Dermis microvascular lymphatic vessel endothelial cell (primary cell): ENCODE results near the gene AGBL1. TPM values are rescaled to one million over a fixed set of nuclear protein-coding genes. Genes with fewer than 3 reads are reported as not detected.

Experiments used
- DNase-seq, 2 donors: peaks; one replicate each; pipeline versions ENCODE4 v3.0.0 to v3.0.0-alpha.2; 2010; ENCODE audit warnings: low read depth in 2 of 2
- total RNA-seq: library from RNA; depleted of rRNA; stranded (reverse); fragments of >200 nt; gene quantifications from 2 replicates; pipeline ENCODE4 v1.2.1, GENCODE V29; 2014

AGBL1 gene
- total RNA-seq, 1 donor from 2014 or later = not detected

DNA sequence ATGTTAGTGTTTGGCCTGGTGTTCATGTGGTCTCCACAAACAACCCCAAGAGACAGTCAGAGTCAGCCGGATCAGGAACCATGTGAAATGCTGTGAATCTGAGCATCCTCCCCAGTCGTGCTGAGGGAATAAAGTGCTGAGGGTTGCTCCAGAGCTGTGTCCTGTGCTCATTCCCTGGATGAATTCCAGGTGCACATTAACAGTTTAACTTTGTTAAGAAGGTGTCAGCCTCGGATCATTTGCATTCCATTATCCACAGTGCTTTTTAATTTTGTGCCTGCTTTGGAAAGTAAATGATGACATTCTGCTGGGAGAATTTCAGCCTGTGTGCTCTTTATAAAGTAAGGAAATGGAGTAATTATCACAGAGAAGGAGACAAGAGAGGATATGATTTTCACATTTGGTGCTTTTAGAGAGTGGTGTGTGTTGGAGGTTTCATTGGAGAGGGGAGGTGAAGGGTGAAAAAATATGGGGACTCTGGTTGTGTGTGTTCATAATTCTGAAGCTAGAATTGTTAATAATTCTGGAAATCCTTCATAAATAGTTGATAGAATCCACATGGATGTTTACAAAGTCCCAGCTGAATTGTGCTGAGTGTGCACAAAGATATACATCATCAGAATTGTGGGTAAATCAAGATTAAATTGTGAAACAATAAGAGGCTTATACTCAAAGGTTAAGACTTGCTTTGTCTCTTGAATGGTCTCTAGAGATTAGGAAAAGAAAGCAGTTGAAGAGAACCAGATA, 621.4 kb downstream of the AGBL1 start:
- DNase-seq = no peak

DNA sequence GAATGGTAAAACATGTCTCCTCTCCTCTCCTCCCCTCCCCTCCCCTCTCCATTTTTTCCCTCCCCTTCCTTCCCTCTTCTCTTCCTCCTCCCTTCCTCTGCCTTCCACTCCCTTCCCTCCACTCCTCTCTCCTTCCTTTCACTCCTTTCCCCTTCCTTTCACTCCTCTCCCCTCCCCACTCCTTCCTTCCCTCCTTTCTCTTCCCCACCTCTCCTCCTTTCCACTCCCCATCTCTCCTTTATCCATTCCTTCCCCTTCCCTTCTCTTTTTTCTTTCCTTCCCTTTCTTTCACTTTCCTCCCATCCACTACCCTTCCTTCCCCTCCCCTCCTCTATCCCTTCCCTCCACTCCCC, 621.9 kb downstream of the AGBL1 start:
- DNase-seq = no peak

DNA sequence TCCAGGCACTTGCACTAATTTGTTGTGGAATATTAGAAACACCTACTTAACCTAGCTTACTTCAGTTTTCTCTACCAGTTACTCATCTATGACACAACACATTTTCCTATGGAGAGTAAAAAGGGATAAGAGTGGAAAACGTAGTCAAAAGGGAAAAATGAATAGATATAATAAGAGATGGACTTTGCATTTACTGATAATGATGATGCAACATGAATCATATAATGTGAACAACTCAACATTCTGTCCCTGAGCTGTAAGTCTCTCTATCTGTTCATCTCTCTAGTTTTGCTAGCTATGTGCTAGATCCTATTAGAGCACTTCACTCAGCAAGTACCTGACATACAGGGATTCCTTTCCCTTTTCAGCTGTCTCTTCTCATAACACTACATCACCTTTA, 627.1 kb downstream of the AGBL1 start:
- DNase-seq = no peak

DNA sequence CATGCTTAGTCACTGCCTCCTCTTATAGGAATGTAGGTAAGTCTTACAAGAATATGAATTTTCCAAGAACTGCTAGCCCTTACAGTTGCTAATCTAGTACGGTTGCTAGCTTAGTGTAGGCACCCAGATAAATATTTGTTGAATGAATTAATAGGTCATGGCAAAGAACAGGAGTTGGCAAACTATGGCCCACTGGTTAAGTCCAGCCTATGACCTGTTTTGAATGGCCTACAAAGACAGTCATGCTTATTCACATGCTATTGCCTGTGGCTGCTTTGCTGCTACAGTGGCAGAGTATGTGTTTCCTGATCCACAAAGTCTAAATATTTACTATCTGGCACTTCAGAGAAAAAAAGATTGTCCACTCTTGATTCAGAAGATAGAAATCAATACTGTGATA, 631.8 kb downstream of the AGBL1 start:
- DNase-seq = no peak

DNA sequence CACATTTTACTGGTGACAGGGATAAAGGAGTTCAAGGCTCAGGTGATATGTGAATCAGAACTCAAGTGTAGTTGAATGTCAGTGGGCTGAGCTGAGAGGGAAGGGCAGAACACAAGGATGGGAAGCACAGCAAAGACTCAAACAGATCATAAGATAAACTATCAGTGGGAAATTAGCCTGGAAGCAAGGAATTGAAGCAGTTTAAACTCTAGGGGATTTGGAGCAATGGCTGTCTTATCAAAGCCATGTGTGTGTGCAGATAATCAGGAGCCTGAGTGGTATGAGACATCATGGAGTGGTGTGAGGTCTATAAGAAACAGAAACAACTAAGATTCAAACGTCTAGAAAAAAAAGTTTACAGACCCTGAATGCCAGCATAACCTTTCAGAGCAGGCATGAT, 634.6 kb downstream of the AGBL1 start:
- DNase-seq = no peak

DNA sequence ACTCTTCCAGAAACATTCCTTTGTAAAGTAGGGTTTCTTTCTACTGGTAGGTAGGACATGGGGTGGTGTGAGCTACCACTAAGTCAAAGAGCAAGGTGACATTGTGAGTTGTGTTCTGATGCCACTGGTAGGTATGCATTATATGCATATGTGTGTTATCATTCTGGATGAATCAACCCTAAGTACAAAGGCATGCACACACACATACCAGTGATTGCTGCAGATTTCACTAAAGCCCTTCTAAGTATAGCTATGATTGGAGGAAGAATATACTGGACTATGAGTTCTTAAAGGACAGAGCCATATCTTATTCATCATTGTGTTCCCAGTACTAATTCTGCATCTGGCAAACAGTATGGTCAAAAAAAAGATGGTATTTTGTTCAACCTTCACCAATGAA, 646.0 kb downstream of the AGBL1 start:
- no peak for DNase-seq

DNA sequence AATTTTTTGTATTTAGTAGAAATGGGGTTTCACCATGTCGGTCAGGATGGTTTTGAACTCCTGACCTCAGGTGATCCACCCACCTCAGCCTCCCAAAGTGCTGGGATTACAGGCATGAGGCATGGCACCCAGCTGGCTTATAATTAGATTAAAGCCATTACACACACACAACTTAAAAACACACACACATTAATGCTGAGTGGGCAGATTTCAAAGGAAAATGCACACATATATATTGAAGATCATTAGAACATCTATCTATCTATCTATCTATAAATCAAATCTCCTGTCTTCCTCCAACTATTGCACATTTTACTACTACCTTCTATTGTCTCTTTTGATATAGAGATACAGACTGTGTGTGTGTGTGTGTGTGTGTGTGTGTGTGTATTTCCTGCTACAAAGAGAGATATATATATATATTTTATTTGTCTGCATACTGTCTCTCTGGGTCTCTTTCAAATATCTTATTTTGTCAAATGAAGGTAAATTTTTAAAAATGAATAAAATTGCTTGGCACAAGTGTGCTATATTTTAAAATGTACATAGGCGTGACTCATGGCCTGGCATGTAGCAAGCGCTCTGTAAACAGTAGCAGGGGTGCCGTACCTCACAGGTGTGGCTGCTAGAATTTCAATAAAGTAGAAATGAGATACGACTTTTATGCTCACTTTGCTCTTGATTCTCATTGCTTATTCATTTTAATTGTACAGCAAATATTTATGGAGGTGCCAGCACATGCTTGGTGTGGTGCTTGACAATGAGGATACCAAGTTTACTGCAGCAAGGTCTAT, 655.8 kb downstream of the AGBL1 start:
- DNase-seq = no peak

DNA sequence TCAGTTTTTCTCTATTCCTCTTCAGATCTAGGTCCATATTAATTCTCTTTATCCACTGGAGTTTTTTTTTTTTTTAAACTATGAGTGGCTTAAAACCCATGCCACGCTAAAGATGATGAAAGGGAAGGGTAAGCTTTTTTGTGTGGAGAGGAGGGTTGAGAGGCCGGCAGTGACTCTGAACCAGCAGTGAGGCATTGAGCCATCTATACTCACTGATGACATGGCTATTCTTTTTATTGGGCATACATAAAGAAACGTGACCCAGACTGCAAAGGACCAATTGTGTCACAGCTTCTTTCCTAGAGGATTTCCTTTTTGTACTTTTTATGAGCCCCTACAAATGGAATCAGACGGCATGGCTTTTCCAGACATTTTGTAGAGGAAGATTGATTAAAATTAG, 662.2 kb downstream of the AGBL1 start:
- DNase-seq = no peak

DNA sequence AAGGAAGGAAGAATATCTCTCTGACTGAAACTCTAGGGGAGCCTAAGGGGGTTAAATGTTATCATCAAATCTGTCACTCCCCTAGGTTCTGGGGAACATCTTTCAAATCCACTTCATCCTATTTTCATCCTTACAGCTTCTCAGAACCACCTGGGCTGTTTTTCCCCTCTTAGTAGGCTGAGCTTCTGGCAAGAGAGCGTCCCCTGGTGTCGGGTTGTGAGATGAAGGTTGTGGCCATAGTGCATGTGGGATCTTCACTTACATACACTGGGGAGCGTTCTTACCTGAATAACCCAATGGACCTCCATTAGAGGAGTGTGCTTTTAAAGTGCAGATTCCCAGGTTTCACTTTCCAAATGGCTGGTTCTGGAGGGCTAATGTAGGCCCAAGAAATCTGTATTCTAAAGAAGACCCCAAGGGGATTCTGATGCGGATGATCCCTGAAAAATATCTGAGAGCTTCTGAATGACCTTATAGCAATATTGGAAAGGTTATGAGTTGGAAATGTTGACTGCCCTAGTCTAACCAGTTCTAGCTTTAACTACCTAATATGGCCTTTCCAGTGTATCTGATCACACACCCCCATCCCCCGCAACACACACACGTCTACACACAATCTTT, 663.7 kb downstream of the AGBL1 start:
- DNase-seq = no peak

DNA sequence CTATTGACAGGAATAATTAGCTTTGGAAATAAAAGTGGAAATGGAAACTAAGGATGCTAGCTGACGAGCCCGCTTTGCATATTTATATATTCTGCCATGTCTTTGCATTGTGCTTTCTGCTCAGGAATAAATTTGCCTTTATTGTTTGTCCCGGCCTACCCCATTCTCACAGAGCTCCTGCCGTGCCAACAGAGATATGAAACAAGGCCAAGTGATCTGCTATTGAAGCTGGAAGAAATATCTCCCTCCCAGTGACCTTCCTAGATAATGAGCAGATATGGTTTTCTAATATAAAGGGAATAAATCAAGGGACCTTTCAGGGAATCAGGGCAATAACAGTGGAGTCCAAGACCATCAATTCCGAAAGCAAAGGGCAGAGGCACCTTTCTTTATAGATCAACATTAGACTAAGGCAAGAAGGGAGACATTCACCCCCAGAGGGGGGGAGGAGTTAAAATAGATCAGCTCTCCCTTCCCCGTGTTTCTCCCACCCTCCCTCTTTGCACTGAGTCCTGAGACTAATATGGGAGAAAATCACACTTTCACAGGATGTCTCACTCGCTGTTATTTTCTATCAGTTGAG, 664.6 kb downstream of the AGBL1 start:
- DNase-seq = no peak

DNA sequence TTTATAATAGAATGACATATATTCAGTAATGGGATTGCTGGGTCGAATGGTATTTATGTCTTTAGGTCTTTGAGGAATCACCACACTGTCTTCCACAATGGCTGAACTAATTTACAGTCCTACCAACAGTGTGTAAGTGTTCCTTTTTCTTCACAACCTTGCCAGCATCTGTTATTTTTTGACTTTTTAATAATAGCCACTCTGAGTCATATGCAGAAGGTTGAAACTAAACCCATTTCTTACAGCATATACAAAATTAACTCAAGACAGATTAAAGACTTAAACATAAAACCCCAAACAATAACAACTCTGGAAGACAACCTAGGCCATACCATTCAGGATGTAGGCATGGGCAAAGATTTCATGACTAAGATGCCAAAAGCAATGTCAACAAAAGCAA, 671.4 kb downstream of the AGBL1 start:
- DNase-seq = no peak

DNA sequence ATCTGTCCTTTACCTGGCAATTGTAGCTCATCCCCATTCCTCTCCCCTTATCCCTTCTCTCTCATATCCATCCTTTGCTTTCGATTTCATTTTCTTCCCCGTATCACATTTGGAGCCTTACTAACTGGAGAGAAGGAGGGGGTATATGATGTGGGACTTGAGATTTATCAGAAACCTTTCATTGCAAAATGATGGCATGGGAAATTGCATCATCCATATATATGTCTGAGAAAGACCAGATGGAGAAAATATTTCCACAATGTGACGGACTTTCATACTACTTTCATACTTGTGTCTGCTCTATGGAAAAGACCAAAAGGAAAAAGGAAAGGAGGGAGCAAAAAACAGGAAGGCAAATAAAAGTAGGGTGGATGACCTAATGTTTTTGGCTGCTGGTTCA, 675.2 kb downstream of the AGBL1 start:
- DNase-seq = no peak

DNA sequence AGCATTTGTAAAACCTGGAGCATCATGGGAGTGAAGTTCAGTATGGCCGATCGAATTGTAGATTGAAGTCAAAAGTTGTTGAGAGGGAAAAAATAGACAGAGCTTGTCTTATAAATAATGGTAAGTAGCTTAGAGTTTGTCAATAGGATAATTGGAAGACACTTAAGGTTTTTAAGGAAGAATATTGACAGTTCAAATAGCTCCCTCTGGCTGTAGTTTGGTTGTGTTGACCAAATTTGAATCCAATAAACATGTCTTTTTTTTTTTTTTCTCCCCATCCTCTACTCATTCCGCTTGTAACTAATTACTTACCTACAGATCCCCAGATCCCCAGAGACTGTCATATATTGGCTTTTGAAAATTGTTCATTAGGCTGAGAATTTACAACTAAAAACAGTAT, 677.0 kb downstream of the AGBL1 start:
- DNase-seq = no peak

DNA sequence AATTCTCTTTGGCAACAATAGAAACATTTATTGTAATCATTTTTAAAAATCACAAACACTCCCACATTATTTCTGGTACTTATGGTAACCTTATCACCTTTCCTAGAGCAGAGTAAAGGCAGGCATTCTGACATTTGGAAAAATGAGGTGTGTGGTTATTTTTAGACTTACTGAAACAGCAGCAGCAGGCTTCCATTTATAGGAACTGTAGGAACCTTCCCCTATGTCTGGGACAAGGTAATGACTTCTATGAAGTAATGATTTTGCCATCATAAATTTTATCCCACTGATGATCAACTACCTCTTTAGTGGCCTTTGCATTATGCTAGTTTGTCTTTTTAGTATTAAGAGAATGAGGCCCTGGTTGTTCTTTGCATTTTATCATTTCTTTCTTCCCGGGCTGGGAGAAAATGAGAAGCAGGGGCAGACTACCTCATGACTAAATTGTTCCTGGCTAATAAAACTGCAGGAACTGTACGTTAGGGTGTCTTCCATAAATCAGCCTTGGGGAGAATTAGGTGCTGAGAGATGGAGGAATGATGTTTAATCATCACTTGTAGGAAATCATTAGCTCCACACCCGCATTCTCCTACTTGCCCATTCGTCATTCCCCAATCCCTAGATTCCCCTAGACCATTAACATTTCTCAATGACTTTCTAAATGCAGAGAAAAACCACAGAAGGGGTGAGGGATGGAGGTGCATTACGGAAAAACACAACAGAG, 680.3 kb downstream of the AGBL1 start:
- DNase-seq = no peak

DNA sequence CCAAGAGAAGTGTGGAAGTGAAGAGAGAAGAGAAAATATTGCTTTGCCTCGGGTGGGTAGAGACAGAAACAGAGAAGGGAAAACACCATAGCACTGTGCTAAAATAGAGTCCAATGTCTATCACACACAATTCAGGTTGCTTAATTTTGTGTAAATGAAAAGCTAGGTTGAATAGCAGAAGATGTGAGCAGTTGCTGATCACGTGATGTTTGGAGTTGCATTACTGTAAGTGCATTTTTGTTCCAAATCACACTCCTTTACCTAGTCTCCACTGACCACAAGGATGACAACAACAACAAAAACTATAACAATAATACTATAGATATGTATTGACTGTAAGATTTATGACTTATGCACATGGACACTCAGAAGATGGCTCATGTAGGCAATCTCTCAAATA, 683.2 kb downstream of the AGBL1 start:
- no peak for DNase-seq

DNA sequence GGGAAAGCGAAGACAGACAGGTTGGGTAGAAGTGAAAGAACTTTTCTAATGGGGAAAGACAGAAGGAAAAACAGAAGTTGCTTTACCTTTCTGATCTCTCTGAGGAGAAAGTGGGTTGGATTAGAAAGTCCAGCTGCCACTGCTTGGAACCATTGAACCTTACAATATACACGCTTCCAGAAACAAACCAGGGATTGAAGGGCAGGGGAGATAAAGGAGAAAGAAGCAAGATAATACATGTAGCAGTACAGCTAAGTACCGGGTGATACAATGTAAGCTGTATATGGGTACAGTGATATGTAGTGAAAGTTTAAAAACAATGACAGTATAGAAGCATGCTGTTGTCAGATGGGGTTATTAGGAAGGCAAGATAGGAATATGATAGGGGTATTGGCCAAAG, 684.4 kb downstream of the AGBL1 start:
- DNase-seq = no peak

DNA sequence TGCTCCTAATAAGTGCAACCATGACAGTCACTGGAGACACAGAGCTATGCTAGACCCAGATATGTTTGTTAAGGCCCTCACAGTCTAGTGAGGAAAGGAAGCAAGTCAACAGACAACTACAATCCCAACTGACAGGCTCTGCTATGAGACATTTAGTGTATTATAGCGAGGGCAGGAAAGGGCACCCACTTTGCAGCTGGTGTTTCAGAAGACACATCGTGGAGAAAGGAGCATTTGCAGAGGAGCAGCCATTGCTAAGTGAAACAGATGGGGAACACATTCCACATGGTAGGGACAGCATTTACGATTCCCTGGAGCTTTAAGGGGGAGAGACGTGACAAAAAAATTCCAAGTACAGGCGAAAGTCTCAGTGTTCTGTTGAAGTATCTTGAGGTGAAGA, 685.6 kb downstream of the AGBL1 start:
- DNase-seq = no peak

DNA sequence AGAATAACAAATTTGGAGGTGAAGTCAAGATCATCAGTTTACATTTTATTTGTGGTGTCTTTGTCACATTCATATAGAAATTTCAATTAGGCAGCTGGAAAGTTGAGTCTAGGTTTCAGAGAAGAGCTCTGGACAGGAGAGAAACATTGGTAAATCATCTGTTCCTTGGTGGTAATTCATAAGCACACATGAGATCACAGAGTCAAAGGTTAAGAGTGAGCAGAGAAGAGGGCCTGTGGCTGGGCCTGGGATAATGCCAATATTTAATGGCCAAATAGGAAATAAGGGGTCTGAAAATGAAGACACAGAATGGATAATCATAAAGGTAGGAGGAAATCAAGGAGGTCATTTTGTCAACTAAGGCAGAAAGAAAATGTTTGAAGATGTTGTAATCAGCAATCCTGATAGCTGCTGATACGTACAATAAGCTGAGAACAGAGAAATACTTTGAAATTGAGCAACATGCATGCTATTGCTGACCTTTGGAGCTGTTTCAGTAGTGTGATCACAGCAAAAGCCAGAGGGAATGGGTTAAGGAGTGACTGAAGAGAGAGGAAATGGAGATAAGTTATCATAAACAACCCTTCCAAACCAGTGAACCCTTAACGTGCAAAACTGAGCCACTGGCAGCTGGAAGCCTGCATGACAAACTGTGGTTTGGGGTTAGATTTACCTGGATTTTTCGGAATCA, 692.8 kb downstream of the AGBL1 start:
- no peak for DNase-seq

DNA sequence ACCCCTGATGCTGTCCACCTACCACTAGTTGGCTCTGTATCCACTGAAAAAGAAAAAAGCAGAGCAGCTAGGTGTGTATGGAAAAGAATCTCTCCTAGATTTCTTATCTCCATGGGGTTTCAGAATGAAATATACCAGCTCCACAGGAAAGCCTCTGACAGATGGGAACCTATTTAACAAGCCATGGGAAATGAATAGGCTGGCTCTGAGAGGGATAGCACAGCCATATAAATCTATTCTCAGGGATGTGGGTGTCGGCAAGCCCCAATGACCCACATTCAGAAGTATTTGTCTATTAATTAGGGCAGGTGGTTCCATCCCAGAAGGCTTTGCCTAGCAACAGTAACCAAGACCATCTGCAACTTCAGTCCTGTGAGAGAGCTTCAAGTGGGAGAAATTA, 694.1 kb downstream of the AGBL1 start:
- no peak for DNase-seq

DNA sequence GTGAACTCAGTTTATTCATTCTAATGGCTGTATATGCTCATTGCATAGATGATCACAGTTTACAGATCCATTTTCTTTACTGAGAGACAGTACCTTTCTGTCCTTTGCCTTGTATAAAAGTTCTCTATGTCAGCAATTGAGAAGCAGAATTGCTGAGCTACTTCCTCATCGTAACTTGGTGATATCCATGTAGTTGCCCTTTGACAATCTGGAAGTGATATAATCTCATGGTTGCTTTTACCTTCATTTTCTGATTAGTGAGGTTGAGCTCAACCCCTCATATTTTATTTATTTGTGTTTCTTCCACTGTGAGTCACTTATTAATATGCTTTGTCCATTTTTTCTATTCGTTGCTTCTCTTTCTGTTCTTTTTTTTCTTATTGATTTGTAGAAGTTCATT, 696.5 kb downstream of the AGBL1 start:
- no peak for DNase-seq

DNA sequence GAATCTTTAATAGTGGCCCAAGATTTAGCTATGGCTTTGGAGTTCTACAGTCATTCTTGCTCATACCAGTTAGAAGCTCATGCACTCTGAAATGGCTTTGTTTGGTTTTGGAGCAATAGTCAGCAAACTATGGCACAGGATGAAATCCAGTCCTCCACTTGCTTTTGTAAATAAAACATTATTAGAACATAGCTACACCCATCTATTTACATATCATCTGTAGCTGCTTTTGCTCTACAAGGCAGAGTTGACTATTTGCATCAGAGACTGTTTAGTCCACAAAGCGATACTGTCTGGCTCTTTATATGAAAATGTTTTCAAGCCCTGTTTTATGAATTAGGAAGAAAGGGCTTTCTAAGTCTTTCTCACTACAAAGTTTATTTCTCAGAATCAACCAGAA, 716.9 kb downstream of the AGBL1 start:
- no peak for DNase-seq
